Fibroblast of villous mesenchyme (primary cell): ENCODE measurements around the gene SIK3. TPM values are rescaled to one million over a fixed set of nuclear protein-coding genes. Genes with fewer than 3 reads are reported as not detected.
"Not testable (repeated sequence)": the region's sequence is repeated elsewhere in the genome, so short reads cannot be mapped to it uniquely, and the experiment has no call there.

Experiments used
- DNase-seq: peaks from one replicate; pipeline ENCODE4 v3.0.0-alpha.2; 2010; ENCODE audit warnings: low read depth
- H3K4me3 ChIP-seq: 2 replicates; pipeline ENCODE4 v1.5.1; 2011; ENCODE audit warnings: low read depth, mild to moderate bottlenecking, low read length
- CTCF ChIP-seq: IDR thresholded peaks from 2 replicates; pipeline ENCODE4 v1.5.1; 2012; ENCODE audit warnings: low read depth, mild to moderate bottlenecking, low read length; ENCODE audit not compliant: insufficient read depth
- total RNA-seq: library from RNA; depleted of rRNA; stranded (reverse); fragments of >200 nt; gene quantifications from 2 replicates; pipeline ENCODE4 v1.2.3, GENCODE V29; 2012

The SIK3 gene
- 14.2 TPM in 2 replicates for total RNA-seq

- peak within 1 kb of the TSS; percentile 78 for H3K4me3 ChIP-seq
- TF ChIP-seq CTCF: no peak
- DNase-seq: peak; percentile 91
Measured at GRCh38 chr11:117098269-117099232, at the start of gene SIK3. Gene SIK3 (minus strand): TSS chr11:117098428. CDS start chr11:117098415, 13 bp downstream.

GRCh38 chr11:117146521-117146920, 48.3 kb upstream of the SIK3 start:
- TF ChIP-seq CTCF: no peak
- peak; percentile 69 for DNase-seq
- H3K4me3 ChIP-seq: peak overlapping the region; percentile 69

- TF ChIP-seq CTCF: peak; percentile 15
- H3K4me3 ChIP-seq: peak overlapping the region; percentile 69
- DNase-seq: peak; percentile 41
Measured at GRCh38 chr11:117145393-117145761, 47.1 kb upstream of the SIK3 start.

- TF ChIP-seq CTCF: no peak
- peak; percentile 81 for DNase-seq
- H3K4me3 ChIP-seq: peak overlapping the region; percentile 69
Measured at GRCh38 chr11:117144477-117145392, 46.5 kb upstream of the SIK3 start.

- H3K4me3 ChIP-seq: peak within 1 kb of the TSS; percentile 69
- peak; percentile 91 for DNase-seq
- TF ChIP-seq CTCF: no peak
Measured at GRCh38 chr11:117143871-117144476, 45.7 kb upstream of the SIK3 start, which contains the start of gene PAFAH1B2. Gene PAFAH1B2 (plus strand): TSS chr11:117144287. CDS start chr11:117152448, 8,161 bp downstream.

GRCh38 chr11:117143390-117143789, 45.2 kb upstream of the SIK3 start:
- H3K4me3 ChIP-seq: peak overlapping the region; percentile 69
- TF ChIP-seq CTCF: no peak
- peak; percentile 42 for DNase-seq

GRCh38 chr11:117137223-117138086, 39.2 kb upstream of the SIK3 start:
- DNase-seq, H3K4me3 ChIP-seq: not testable (repeated sequence)

- not testable (repeated sequence) for H3K4me3 ChIP-seq, DNase-seq
Measured at GRCh38 chr11:117134979-117135378, 36.8 kb upstream of the SIK3 start.
